Stimulated activated CD4-positive, alpha-beta T cell treated with anti-CD3 and anti-CD28 coated beads, Interleukin-4, amount 100 ng/mL, for 24 hours (primary cell): ENCODE results near the gene OR2T2.
"Not testable (repeated sequence)": the region's sequence is repeated elsewhere in the genome, so short reads cannot be mapped to it uniquely, and the experiment has no call there.

Experiments
- DNase-seq: peaks from one replicate; pipeline ENCODE4 v3.0.0-alpha.2; 2020

OR2T2 gene

GRCh38 chr1:248450466-248451145 is 5.2 kb downstream of the OR2T2 start:
- DNase-seq = not testable (repeated sequence)

- not testable (repeated sequence) for DNase-seq
Measured at GRCh38 chr1:248453619-248454018, 8.2 kb downstream of the OR2T2 start.

- DNase-seq = not testable (repeated sequence)
Measured at GRCh38 chr1:248455045-248455444, 9.6 kb downstream of the OR2T2 start.

GRCh38 chr1:248456635-248457034 is 11.2 kb downstream of the OR2T2 start:
- not testable (repeated sequence) for DNase-seq

- not testable (repeated sequence) for DNase-seq
Measured at GRCh38 chr1:248459117-248459516, 13.7 kb downstream of the OR2T2 start.

GRCh38 chr1:248471154-248471553 is 25.7 kb downstream of the OR2T2 start:
- no peak for DNase-seq

GRCh38 chr1:248472111-248472510 is 26.7 kb downstream of the OR2T2 start:
- not testable (repeated sequence) for DNase-seq

GRCh38 chr1:248473051-248473450 is 27.6 kb downstream of the OR2T2 start, which contains the start of gene OR2T3:
Gene OR2T3, plus strand, starts transcription at chr1:248473351. Its CDS starts 0 bp downstream, at chr1:248473351.
- not testable (repeated sequence) for DNase-seq

- not testable (repeated sequence) for DNase-seq
Measured at GRCh38 chr1:248475660-248476059, 30.2 kb downstream of the OR2T2 start.

GRCh38 chr1:248481686-248482579 is 36.5 kb downstream of the OR2T2 start:
- DNase-seq = peak; percentile 12

GRCh38 chr1:248488289-248488688 is 42.9 kb downstream of the OR2T2 start, which contains the start of gene OR2T5:
Gene OR2T5, plus strand, starts transcription at chr1:248488589. Its CDS starts 0 bp downstream, at chr1:248488589.
- not testable (repeated sequence) for DNase-seq

- DNase-seq = not testable (repeated sequence)
Measured at GRCh38 chr1:248496661-248497060, 51.2 kb downstream of the OR2T2 start.

GRCh38 chr1:248500305-248501035 is 55.0 kb downstream of the OR2T2 start:
- DNase-seq = not testable (repeated sequence)
